ENCODE measurements around the gene SH2D7. TPM values are rescaled to one million over a fixed set of nuclear protein-coding genes. Genes with fewer than 3 reads are reported as not detected.

Gene SH2D7
- total and polyA plus RNA-seq, 2 experiments from 2014 or later, result 0.31 TPM; not detected in 1

DNA sequence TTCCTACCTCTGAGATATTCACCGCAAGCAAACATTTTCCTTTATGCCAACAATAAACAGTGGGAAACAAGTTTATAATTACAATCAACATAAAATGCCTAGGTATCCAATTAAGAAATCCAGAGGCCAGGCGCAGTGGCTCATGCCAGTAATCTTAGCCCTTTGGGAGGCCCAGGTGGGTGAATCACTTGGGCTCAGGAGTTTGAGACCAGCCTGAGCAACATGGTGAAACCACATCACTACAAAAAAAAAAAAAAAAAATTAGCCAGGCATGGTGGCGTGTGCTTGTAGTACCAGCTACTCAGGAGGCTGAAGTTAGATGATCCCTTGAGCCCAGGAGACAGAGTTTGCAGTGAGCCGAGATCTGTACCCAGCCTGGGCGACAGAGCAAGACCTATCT is 32.1 kb upstream of the SH2D7 start (continued):
- TF ChIP-seq, protein P1, sequence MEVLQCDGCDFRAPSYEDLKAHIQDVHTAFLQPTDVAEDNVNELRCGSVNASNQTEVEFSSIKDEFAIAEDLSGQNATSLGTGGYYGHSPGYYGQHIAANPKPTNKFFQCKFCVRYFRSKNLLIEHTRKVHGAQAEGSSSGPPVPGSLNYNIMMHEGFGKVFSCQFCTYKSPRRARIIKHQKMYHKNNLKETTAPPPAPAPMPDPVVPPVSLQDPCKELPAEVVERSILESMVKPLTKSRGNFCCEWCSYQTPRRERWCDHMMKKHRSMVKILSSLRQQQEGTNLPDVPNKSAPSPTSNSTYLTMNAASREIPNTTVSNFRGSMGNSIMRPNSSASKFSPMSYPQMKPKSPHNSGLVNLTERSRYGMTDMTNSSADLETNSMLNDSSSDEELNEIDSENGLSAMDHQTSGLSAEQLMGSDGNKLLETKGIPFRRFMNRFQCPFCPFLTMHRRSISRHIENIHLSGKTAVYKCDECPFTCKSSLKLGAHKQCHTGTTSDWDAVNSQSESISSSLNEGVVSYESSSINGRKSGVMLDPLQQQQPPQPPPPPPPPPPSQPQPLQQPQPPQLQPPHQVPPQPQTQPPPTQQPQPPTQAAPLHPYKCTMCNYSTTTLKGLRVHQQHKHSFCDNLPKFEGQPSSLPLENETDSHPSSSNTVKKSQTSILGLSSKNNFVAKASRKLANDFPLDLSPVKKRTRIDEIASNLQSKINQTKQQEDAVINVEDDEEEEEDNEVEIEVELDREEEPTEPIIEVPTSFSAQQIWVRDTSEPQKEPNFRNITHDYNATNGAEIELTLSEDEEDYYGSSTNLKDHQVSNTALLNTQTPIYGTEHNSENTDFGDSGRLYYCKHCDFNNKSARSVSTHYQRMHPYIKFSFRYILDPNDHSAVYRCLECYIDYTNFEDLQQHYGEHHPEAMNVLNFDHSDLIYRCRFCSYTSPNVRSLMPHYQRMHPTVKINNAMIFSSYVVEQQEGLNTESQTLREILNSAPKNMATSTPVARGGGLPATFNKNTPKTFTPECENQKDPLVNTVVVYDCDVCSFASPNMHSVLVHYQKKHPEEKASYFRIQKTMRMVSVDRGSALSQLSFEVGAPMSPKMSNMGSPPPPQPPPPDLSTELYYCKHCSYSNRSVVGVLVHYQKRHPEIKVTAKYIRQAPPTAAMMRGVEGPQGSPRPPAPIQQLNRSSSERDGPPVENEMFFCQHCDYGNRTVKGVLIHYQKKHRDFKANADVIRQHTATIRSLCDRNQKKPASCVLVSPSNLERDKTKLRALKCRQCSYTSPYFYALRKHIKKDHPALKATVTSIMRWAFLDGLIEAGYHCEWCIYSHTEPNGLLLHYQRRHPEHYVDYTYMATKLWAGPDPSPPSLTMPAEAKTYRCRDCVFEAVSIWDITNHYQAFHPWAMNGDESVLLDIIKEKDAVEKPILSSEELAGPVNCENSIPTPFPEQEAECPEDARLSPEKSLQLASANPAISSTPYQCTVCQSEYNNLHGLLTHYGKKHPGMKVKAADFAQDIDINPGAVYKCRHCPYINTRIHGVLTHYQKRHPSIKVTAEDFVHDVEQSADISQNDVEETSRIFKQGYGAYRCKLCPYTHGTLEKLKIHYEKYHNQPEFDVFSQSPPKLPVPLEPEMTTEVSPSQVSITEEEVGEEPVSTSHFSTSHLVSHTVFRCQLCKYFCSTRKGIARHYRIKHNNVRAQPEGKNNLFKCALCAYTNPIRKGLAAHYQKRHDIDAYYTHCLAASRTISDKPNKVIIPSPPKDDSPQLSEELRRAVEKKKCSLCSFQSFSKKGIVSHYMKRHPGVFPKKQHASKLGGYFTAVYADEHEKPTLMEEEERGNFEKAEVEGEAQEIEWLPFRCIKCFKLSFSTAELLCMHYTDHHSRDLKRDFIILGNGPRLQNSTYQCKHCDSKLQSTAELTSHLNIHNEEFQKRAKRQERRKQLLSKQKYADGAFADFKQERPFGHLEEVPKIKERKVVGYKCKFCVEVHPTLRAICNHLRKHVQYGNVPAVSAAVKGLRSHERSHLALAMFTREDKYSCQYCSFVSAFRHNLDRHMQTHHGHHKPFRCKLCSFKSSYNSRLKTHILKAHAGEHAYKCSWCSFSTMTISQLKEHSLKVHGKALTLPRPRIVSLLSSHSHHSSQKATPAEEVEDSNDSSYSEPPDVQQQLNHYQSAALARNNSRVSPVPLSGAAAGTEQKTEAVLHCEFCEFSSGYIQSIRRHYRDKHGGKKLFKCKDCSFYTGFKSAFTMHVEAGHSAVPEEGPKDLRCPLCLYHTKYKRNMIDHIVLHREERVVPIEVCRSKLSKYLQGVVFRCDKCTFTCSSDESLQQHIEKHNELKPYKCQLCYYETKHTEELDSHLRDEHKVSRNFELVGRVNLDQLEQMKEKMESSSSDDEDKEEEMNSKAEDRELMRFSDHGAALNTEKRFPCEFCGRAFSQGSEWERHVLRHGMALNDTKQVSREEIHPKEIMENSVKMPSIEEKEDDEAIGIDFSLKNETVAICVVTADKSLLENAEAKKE (CRISPR knock-in tag; IDR thresholded peaks at IDR 0.05), result no peak
- TF ChIP-seq, protein P2, sequence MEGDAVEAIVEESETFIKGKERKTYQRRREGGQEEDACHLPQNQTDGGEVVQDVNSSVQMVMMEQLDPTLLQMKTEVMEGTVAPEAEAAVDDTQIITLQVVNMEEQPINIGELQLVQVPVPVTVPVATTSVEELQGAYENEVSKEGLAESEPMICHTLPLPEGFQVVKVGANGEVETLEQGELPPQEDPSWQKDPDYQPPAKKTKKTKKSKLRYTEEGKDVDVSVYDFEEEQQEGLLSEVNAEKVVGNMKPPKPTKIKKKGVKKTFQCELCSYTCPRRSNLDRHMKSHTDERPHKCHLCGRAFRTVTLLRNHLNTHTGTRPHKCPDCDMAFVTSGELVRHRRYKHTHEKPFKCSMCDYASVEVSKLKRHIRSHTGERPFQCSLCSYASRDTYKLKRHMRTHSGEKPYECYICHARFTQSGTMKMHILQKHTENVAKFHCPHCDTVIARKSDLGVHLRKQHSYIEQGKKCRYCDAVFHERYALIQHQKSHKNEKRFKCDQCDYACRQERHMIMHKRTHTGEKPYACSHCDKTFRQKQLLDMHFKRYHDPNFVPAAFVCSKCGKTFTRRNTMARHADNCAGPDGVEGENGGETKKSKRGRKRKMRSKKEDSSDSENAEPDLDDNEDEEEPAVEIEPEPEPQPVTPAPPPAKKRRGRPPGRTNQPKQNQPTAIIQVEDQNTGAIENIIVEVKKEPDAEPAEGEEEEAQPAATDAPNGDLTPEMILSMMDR (conservative IDR thresholded peaks at IDR 0.05; ENCODE audit: low read depth in 2 of 2), result no peak
- TF ChIP-seq, protein P3, sequence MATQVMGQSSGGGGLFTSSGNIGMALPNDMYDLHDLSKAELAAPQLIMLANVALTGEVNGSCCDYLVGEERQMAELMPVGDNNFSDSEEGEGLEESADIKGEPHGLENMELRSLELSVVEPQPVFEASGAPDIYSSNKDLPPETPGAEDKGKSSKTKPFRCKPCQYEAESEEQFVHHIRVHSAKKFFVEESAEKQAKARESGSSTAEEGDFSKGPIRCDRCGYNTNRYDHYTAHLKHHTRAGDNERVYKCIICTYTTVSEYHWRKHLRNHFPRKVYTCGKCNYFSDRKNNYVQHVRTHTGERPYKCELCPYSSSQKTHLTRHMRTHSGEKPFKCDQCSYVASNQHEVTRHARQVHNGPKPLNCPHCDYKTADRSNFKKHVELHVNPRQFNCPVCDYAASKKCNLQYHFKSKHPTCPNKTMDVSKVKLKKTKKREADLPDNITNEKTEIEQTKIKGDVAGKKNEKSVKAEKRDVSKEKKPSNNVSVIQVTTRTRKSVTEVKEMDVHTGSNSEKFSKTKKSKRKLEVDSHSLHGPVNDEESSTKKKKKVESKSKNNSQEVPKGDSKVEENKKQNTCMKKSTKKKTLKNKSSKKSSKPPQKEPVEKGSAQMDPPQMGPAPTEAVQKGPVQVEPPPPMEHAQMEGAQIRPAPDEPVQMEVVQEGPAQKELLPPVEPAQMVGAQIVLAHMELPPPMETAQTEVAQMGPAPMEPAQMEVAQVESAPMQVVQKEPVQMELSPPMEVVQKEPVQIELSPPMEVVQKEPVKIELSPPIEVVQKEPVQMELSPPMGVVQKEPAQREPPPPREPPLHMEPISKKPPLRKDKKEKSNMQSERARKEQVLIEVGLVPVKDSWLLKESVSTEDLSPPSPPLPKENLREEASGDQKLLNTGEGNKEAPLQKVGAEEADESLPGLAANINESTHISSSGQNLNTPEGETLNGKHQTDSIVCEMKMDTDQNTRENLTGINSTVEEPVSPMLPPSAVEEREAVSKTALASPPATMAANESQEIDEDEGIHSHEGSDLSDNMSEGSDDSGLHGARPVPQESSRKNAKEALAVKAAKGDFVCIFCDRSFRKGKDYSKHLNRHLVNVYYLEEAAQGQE (IDR thresholded peaks at IDR 0.05; ENCODE audit: unreplicated experiment), result no peak
- no peak for TF ChIP-seq NANOG (IDR thresholded peaks at IDR 0.05; ENCODE audit: borderline replicate concordance)
